HL-60/S4 treated with phorbol 12-myristate 13-acetate at 8.2 ng/mL for 4 days and 3 days (cell line): Measurements from ENCODE around the gene UACA.

Experiments used
- in situ Hi-C: fragments of 300-500 bp; cut with MboI; formaldehyde crosslinking; loops from 2 replicates; pipeline ENCODE4 v1.15.0; 2022; ENCODE audit warnings: low sequenced_read_pairs

UACA gene

DNA sequence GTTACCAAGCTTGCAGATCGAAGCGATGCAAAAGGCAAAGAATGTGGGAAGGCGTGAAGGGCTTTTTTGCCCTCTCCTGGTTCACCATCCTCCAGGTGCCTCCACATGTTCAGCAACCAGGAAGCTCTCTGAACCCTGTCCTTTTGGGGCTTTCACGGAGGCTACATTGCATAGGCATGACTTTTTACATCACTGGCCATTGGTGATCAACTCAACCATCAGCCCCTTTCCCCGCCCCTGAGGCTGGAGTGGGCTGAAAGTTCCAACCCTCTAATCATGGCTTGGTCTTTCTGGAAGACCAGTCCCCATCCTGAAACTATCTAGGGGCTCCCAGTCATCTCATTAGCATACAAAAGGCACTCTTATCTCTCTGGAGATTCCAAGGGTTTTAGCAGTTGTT lies 52.6 kb downstream of the UACA start:
- in situ Hi-C loops: no loop called here

DNA sequence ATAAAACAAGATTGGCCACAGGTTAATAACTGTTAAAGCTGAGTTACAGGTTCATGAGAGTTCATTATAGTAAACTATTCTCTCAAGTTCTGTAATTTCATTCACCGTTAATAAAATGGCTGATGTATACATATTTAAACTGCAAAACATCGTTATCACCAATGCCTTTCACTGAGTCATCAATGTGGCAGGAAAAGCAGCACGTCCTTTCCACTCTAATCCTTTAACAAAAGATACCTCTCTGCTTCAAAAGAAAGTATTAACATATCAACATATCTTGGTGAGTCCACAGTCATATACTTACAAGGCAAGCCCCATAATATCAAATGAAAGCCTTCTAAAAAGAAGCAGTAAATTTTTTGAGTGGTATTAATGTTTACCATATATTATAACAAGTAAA lies 54.5 kb downstream of the UACA start:
- in situ Hi-C loops: no loop called here

DNA sequence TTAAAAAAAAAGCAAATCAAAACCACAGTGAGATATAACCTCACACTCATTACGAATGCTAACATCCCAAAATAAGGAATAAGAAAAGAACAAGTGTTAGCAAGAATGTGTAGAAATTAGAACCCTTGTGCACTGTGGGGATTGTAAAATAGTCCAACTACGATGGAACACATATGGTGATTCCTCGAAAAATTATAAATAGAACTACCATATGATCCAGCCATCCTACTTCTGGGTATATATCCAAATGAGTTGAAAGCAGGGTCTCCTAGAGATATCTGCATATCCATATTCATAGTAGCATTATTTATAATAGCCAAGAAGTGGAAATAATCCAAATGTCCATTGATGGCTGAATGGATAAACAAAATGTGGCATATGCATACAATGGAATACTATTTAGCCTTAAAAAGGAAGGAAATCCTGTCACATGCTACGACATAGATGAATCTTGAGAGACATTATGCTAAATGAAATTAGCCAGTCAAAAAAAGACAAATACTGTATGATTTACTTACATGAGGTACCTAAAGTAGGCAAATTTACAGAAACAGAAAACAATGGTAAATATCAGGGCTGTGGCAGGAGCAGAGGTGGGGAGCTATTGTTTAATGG lies 55.6 kb downstream of the UACA start:
- in situ Hi-C loops: no loop called here

DNA sequence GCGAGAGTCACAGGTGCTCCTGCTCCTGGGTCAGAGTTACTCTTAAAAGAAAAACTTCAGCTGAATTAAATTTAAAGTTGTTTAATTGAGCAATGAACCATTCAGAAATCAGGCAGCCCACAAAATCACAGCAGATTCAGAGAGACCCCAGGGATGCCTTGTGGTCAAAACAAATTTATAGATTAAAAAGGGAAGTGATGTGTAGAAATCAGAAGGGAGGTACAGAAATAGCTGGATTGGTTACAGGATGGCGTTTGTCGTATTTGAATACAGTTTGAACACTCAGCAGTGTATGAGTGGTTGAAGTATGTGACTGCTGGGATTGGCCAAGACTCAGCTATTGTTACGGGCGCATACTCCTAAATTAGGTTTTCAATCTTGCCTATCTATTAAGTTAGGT lies 58.6 kb downstream of the UACA start:
- in situ Hi-C loops: no loop called here

DNA sequence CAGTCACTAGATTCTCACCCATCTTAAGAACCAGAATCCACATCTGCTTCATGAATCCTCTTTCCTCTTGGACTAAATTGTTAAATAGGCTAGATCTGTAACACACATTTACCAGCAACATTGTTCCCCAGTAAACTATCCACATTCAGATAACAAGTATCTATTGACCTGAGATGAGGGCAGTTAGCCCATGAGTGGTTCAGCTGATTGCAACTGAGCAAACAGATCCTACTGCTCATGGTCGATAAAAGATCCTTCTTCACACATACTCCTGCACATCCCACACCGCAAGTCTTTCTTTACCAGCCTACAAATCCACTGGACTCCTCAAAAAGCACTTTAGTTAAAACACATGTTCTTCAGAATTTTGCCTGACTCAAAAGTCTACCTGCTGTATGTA lies 59.2 kb downstream of the UACA start:
- in situ Hi-C loops: no loop called here

DNA sequence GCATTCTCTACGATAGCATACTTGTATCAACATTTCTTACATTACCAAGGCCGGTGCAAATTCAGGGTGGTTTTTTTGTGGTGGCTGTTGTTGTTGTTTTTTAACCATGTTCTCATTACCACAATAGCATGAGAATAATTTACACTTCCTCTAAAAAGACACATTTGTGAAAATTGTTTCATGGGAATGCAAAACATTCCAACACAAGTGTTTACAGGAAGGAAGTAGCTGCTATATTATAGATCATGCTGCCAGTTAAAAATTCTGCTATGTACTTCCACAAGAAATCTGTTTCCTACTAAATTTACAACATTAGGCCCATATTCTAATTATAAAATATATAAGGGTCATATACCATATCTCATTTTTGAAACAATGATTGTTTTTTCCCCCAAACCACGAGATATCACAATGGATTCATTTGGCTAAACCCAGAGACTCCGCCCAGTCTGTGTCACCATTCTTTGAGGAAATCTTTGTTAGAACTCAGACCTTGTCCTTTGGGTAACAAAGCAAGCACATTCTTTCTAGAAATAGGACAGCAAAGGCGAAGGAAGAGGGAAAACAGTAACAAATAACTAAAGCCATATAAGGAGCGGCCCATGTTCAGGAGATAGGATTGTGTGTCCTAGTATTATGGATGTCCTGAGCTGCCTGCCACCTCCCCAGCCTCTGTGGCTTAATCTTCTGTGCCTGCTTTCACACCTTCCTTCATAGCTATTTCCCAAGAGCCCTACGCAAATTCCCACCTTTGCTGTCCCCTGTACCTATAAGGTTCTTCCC lies 60.1 kb downstream of the UACA start:
- in situ Hi-C loops: no loop called here

DNA sequence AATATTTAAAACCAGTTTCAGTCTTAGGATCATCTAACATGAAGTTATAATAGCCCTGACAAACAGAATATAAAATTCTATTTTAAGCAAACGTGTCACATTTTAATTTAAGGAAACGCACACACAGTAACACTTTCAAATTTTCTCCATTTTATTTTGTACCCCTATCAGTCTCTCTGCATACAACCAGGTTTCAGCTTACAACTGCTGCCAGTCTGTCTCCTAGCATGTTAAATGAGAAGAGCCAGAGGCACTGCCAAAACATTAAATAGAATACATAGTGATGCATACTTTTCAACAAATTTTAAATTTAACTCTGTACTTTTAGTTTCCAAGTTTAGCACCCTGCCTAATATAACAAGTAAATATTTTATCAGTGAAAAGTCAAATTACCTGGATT lies 60.8 kb downstream of the UACA start:
- in situ Hi-C loops: no loop called here

DNA sequence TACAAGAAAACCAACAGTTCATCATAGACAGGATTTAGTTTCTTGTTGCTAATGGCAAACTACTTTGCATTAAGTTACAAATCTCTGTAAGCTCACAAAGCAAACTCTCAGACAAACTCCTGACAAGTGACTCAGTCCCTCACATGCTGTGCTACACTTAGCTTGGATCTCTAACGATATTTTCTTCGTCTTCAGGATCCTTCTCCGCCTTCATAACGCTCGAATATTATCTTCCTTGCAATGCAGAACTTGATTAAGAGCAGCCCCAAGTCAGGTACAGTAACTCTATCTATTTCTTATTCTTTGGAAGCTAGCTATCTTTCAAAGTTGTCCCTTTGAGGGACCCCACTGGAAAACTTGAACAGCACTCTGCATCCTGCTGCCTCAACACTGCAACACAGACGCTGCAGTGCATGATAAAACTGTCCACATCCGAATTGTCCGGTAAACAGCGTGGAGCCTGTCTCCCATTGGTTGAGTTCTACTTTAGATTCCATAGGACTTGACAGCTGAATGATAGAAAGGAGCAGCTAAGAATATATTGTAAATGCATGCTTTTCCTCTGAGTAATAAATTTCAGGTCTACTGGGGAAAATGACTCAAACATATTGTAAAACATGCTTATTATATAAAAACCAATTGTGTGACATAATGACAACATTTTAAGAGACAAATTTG lies 61.3 kb downstream of the UACA start:
- in situ Hi-C loops: no loop called here

DNA sequence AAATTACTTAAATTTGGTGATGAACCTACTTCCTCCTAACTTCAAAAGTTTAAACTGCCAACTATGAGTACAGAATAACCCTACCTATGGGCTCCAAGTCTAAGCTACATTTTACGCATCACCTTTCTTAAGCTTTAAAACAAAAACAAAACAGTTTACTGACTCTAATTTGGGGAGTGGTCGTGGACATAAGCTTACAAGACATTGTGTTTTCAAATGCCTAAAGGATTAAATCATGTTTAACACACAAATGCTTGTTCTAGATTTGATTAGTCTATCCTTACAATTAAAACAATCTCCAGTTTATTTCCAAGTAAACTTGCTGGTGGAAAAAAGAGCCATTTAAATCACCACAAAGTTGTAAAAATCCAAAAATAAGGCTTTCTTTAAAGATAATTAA lies 62.2 kb downstream of the UACA start:
- in situ Hi-C loops: no loop called here

DNA sequence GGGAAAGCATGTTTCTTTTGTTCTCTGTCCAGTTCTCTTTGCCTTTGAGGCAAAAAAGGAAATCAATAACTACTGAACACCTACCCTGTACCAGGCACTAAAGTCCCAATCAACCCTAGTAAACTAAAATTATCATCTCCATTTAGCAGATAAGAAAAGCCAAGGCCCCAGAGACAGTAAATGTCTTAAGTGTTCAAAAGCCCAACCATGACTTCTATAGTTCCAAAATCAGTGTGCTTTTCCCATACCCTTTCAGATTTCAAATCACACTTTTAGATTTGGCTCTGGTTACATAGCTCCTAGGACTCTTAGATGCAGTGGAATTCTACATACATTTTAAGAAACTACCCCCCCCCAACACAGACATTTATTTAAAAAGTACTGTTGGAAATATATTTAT lies 63.5 kb downstream of the UACA start:
- in situ Hi-C loops: no loop called here

DNA sequence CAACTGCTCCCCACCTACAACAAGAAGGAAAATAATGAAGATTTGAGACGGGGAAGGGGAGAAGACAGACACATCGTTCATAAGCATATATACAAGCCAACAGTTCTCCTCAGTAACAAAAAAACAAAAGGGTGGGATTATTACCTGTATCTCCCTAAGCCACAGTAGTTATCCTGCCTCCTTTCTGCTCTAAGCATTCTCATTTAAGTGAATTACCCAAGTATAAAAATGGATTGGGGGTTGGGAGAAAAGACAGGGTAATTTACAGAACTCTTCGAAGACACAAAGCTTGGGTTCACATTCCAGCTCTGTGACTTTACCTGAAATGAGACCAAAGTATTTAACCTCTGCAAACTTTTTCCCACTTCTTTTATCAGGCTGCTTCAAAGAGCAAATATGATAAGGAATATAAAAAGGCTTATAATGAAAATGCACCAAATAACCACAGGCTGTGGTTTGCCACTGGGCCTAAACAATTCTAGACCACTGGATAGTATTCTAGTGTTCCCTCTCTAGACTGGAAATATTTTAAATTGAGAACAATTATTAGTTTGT lies 64.4 kb downstream of the UACA start:
- in situ Hi-C loops: no loop called here

DNA sequence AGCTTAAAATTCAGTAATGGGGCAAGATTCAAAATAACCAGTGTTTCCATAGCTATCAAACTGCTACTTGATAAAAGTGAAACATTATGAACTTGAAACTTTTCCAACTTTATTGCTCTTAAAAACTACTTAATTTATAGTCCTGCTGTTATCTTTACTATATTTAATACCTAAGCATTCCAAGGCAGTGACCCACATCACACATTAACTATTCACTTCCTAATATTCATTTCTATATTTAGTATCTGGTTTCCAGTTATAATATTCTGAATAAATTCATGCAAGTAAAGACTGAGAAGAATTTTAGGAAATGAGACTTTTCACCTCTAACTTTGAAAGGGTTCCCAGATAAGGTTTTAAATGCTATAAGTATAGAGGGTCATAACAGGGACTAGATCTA lies 64.9 kb downstream of the UACA start:
- in situ Hi-C loops: no loop called here

DNA sequence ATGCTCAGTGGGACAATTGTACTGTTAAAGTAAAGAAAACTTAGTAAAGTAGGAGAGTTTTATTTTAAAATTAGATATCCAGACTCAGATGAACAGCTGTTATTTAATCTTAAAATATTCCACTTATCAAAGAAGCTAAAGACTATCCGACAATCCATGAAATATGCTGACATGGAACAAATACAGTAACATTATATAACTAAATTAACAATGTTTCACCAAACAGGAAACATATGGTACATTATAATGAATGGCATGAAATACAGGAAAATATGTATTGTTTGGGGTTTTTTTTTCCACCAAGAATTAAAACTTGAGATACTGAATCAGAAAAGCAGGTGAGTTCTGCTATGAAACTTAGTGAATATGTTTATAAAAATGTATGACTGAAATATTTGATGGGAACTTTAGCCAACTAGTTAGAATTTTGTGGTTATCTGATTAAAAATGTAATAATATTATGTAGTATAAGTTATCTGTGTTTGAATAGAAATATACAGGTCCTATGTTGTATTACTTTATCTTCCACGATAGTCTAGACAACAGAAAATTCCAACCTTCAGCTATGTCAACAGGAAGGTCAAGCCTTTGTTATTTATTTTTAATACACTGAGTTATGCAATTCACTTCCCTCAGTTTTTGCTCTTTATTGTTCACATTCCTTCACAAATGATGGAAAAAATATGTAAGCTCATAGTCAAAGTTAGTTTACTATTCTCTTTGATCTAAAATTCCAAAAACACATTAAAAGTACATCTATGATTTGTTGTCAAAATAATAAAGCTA lies 72.7 kb downstream of the UACA start:
- in situ Hi-C loops: no loop called here

DNA sequence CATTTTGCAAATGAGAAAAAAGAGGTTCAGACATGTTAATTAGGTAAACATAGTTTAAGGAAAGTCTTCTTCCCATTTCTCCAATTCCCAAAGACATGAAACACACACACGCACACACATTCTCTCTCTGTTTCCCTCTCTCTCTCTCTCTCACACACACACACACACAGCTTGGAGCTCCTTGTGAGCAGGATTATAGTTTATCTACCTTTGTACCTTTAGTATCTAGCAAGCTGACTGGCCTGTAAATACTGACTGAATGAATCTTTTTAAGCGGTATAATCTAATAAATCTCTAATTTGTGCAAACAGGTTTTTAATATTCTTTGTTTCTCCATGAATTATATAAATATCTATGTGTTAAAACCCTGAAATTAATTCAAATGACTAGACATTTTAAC lies 73.3 kb downstream of the UACA start:
- in situ Hi-C loops: no loop called here

DNA sequence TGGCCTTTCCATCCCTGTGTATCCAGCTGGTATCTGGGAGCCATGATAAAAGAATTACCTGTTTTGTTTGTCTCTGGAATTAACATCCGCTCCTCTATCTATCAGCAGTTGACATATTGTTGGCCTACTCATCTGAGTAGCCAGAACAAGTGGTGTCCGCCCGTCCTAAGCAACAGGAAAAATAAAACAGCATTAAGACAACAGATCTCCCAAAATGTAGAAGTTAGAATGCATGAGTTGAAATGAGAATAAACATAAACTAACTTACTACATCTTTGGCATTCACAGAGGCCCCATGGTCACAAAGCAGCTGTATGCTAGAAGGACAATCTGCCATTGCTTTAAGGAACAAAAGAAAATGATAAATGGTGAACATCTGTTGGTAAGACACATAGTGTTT lies 75.9 kb downstream of the UACA start:
- in situ Hi-C loops: no loop called here

DNA sequence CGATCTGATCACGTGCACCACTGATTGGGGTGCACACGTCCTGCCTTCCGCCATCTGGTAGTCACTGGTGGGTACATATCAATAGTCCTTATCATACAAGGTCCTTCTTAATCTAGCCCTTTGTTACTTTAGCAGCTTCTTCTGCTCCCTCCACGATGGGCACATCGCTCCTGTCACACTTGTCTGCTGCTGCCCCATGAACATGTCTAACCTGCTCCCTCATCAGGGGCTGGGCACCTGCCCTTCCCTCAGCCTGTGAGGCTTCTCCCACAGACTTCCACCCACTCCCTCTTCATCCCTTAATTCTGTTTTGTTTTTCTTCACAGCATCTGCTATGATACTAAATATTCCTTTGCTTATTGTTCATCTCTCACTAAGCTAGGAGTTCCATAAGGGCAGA lies 82.5 kb downstream of the UACA start:
- in situ Hi-C loops: no loop called here

DNA sequence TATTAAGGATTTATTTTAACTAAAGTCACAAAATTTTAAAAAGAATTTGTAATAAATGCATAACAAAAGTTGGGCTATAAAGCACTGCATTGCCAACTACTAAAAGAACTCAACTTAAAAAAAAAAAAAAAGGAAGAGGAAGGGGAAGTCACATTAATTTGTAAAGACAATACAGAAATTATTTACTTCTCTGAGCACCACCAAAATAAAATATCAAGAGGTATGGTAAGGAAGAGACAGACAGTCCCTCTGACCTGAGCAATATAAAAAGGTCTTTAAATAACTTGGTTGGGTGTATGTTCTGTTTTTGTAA lies 83.5 kb downstream of the UACA start:
- in situ Hi-C loops: no loop called here

DNA sequence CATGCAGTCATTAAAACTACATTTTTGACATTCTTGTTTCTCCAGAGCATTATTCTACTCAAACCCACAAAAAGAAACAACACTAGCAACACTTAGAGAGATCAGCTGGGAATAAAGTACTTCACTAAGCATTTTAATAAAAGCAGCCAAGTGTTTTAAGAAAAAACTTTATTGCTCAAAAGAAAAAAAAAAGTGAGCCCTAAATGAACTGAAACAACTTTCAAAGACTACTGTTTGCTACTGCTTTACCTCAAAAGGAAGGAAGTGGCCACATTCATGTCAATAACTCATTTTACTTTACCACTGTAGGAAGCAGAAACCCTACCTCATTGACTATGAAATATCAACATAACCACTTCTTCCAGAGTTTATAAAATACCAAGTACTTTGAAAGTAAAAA lies 91.3 kb downstream of the UACA start:
- in situ Hi-C loops: no loop called here

DNA sequence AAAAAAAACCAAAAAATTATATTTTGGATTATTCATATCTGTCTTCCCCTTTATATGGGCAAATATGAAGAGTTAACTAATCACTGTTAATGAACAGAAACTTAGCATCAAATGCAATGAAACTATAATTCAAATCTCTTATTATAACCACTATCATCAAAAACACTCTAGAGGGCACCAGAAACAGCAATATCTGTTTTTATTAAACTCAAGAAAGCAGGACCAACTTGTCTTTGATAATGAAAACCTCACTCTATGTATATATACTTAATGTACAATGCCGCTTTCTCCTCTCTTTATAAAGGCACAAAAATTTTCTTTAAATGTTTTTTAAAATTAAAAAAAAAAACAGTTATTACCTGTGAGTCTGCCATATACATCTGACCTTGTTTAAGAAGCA lies 92.7 kb downstream of the UACA start:
- in situ Hi-C loops: no loop called here

DNA sequence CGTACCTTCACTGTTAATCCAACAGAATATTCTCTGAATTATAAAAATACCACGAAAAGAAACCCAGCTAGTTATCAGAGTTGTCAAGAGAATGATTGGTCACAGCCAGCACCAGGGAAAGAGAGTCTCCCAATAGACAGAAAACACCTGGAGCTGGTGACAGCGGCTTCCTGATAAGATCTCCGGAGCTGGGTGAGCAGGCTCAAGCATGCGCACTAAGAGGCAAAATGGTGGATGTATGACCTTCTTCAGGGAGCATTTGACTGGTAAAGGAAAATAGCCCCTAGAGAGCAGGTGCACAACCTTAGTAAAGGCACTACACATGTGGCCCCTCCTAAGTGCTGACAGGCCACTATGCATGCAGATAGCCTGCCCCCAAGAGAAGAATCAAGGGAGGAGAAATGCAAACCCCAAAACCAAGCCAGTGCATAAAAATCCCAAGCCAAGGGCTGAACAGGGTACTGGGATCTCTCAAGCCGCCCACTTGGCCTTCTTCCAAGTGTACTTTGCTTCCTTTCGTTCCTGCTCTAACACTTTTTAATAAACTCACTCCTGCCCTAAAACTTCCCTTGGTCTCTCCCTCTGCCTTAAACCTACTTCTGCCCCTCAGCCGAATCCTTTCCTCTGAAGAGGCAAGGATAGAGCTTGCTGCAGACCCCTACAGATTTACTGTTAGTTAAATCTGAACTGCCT lies 93.2 kb downstream of the UACA start:
- in situ Hi-C loops: no loop called here
